C4-2B (cell line): ENCODE results near the gene SPAG17.

ENCODE experiments used
- ZFX ChIP-seq: fragments of 450-650 bp; IDR thresholded peaks from 2 replicates; pipeline ENCODE4 v1.6.1; 2017
- TF ChIP-seq, protein P1 (sequence below): fragments of 450-650 bp; conservative IDR thresholded peaks from 2 replicates; pipeline ENCODE4 v1.5.1; 2017; ENCODE audit warnings: mild to moderate bottlenecking

DNA sequence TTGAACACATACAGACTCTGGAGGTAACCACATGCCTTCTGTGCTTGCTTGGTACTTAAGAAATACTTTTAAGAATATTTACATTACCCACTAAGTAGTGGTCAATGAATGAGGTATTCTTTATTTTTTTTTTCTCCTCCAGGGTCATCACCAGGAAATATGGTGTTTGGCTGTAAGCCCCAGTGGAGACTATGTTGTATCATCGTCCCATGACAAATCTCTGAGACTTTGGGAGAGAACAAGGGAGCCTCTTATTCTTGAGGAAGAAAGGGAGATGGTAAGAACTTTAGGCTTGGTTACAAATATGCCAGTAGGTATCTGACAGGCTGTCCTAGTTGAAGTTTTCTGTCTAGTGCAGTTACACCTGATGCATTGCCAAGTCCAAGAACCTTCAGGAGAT, 232.6 kb downstream of the SPAG17 start:
- TF ChIP-seq, protein P1, sequence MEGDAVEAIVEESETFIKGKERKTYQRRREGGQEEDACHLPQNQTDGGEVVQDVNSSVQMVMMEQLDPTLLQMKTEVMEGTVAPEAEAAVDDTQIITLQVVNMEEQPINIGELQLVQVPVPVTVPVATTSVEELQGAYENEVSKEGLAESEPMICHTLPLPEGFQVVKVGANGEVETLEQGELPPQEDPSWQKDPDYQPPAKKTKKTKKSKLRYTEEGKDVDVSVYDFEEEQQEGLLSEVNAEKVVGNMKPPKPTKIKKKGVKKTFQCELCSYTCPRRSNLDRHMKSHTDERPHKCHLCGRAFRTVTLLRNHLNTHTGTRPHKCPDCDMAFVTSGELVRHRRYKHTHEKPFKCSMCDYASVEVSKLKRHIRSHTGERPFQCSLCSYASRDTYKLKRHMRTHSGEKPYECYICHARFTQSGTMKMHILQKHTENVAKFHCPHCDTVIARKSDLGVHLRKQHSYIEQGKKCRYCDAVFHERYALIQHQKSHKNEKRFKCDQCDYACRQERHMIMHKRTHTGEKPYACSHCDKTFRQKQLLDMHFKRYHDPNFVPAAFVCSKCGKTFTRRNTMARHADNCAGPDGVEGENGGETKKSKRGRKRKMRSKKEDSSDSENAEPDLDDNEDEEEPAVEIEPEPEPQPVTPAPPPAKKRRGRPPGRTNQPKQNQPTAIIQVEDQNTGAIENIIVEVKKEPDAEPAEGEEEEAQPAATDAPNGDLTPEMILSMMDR, result no peak
- TF ChIP-seq ZFX, result no peak
